ENCODE measurements around the gene CCDC34.
A peak's percentile ranks its signal among the peaks of the same experiment; 100 is the strongest.

Gene CCDC34

DNA sequence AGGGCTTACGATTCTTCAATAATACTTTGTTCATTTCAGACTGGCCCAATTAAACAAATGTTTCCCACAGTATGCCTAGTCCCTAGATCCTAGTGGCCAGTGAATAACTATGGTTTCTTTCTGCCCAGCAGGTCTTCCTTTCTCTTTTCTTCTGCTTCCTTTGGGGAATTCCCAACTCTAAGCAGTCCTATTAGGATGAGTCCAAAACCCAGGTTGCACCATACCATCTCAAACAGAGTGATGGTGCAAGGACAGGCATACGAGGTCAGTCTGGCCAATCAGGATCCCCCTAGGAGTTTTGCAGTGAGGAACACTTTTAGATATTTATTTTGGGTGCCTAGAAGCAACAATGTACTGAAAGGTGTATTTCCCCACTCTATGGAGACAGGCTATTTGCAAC, 41.4 kb upstream of the CCDC34 start:
- H3K4me1 ChIP-seq (ENCODE audit: control insufficient read depth, insufficient read depth, low read length): no peaks in the 10 kb centered on the region
- no peak overlapping the region for H3K4me3 ChIP-seq (ENCODE audit: insufficient read depth, low read depth, low read length)
- H3K27ac ChIP-seq (ENCODE audit: insufficient read depth, low read depth, low read length, poor library complexity, severe bottlenecking): no peak overlapping the region
- H3K36me3 ChIP-seq (ENCODE audit: control insufficient read depth, insufficient read depth, low read length): no peaks in the 10 kb centered on the region
- H3K9me3 ChIP-seq (ENCODE audit: control insufficient read depth, low read length): no peaks in the 10 kb centered on the region
- WGBS, 2 experiments: 86% methylated on average over 2 of the region's 2 CpGs
- no peaks in the 10 kb centered on the region for H3K27me3 ChIP-seq (ENCODE audit: control insufficient read depth, insufficient read depth, low read length, poor library complexity, severe bottlenecking)

GRCh38 chr11:27403195-27403594, 40.2 kb upstream of the CCDC34 start:
- H3K4me1 ChIP-seq (ENCODE audit: control insufficient read depth, insufficient read depth, low read length): peaks cover 5% of the 10 kb centered on the region
- no peak overlapping the region for H3K27ac ChIP-seq (ENCODE audit: insufficient read depth, low read depth, low read length, poor library complexity, severe bottlenecking)
- no peak overlapping the region for H3K4me3 ChIP-seq (ENCODE audit: insufficient read depth, low read depth, low read length)
- no peaks in the 10 kb centered on the region for H3K9me3 ChIP-seq (ENCODE audit: control insufficient read depth, low read length)
- H3K27me3 ChIP-seq (ENCODE audit: control insufficient read depth, insufficient read depth, low read length, poor library complexity, severe bottlenecking): no peaks in the 10 kb centered on the region
- WGBS, 2 experiments: 93 to 97% methylated on average over 2 of the region's 2 CpGs
- H3K36me3 ChIP-seq (ENCODE audit: control insufficient read depth, insufficient read depth, low read length): no peaks in the 10 kb centered on the region

- no peak overlapping the region for H3K4me3 ChIP-seq (ENCODE audit: insufficient read depth, low read depth, low read length)
- H3K36me3 ChIP-seq (ENCODE audit: control insufficient read depth, insufficient read depth, low read length): no peaks in the 10 kb centered on the region
- no peak overlapping the region for H3K27ac ChIP-seq (ENCODE audit: insufficient read depth, low read depth, low read length, poor library complexity, severe bottlenecking)
- WGBS, 2 experiments: 94 to 97% methylated on average over 2 of the region's 2 CpGs
- peaks cover 6% of the 10 kb centered on the region for H3K4me1 ChIP-seq (ENCODE audit: control insufficient read depth, insufficient read depth, low read length)
- no peaks in the 10 kb centered on the region for H3K27me3 ChIP-seq (ENCODE audit: control insufficient read depth, insufficient read depth, low read length, poor library complexity, severe bottlenecking)
- H3K9me3 ChIP-seq (ENCODE audit: control insufficient read depth, low read length): no peaks in the 10 kb centered on the region
Observed at GRCh38 chr11:27402450-27402849, 39.4 kb upstream of the CCDC34 start.

GRCh38 chr11:27401833-27402316, 38.9 kb upstream of the CCDC34 start:
- no peak overlapping the region for H3K27ac ChIP-seq (ENCODE audit: insufficient read depth, low read depth, low read length, poor library complexity, severe bottlenecking)
- WGBS, 2 experiments: 93 to 94% methylated on average over 5 of the region's 5 CpGs
- peaks cover 12% of the 10 kb centered on the region for H3K4me1 ChIP-seq (ENCODE audit: control insufficient read depth, insufficient read depth, low read length)
- no peaks in the 10 kb centered on the region for H3K36me3 ChIP-seq (ENCODE audit: control insufficient read depth, insufficient read depth, low read length)
- no peaks in the 10 kb centered on the region for H3K9me3 ChIP-seq (ENCODE audit: control insufficient read depth, low read length)
- H3K4me3 ChIP-seq (ENCODE audit: insufficient read depth, low read depth, low read length): no peak overlapping the region
- H3K27me3 ChIP-seq (ENCODE audit: control insufficient read depth, insufficient read depth, low read length, poor library complexity, severe bottlenecking): no peaks in the 10 kb centered on the region

- H3K9me3 ChIP-seq (ENCODE audit: control insufficient read depth, low read length): no peaks in the 10 kb centered on the region
- no peaks in the 10 kb centered on the region for H3K36me3 ChIP-seq (ENCODE audit: control insufficient read depth, insufficient read depth, low read length)
- no peak overlapping the region for H3K4me3 ChIP-seq (ENCODE audit: insufficient read depth, low read depth, low read length)
- no peaks in the 10 kb centered on the region for H3K27me3 ChIP-seq (ENCODE audit: control insufficient read depth, insufficient read depth, low read length, poor library complexity, severe bottlenecking)
- no peak overlapping the region for H3K27ac ChIP-seq (ENCODE audit: insufficient read depth, low read depth, low read length, poor library complexity, severe bottlenecking)
- WGBS, 2 experiments: 97 to 98% methylated on average over 5 of the region's 5 CpGs
- peaks cover 17% of the 10 kb centered on the region for H3K4me1 ChIP-seq (ENCODE audit: control insufficient read depth, insufficient read depth, low read length)
Observed at GRCh38 chr11:27401280-27401832, 38.3 kb upstream of the CCDC34 start.

DNA sequence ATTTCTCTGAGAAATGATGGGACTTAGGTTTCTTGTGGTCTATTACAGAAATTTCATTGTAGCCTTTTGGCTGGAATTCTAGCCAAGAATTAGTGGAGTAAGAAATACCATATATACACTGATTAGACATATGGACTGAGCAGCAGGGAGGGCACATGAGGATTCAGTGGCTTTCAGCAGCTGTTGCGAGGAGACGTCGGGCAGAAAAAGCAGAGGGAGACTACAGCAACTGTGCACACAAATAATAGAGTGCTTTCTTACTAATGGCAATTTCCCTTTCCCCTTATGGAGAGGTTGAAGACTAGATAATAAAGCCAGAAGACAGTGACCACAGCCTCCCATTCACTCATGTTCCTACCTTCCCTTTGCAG, 35.4 kb upstream of the CCDC34 start:
- H3K4me3 ChIP-seq (ENCODE audit: insufficient read depth, low read depth, low read length): no peak overlapping the region
- 86 to 98% methylated on average over 3 of the region's 3 CpGs for WGBS, 2 experiments
- no peaks in the 10 kb centered on the region for H3K9me3 ChIP-seq (ENCODE audit: control insufficient read depth, low read length)
- H3K27ac ChIP-seq (ENCODE audit: insufficient read depth, low read depth, low read length, poor library complexity, severe bottlenecking): no peak overlapping the region
- peaks cover 42% of the 10 kb centered on the region for H3K4me1 ChIP-seq (ENCODE audit: control insufficient read depth, insufficient read depth, low read length)
- no peaks in the 10 kb centered on the region for H3K27me3 ChIP-seq (ENCODE audit: control insufficient read depth, insufficient read depth, low read length, poor library complexity, severe bottlenecking)
- H3K36me3 ChIP-seq (ENCODE audit: control insufficient read depth, insufficient read depth, low read length): no peaks in the 10 kb centered on the region

- no peak overlapping the region for H3K27ac ChIP-seq (ENCODE audit: insufficient read depth, low read depth, low read length, poor library complexity, severe bottlenecking)
- WGBS, 2 experiments: 94% methylated on average over 9 of the region's 9 CpGs
- H3K9me3 ChIP-seq (ENCODE audit: control insufficient read depth, low read length): no peaks in the 10 kb centered on the region
- H3K27me3 ChIP-seq (ENCODE audit: control insufficient read depth, insufficient read depth, low read length, poor library complexity, severe bottlenecking): no peaks in the 10 kb centered on the region
- no peaks in the 10 kb centered on the region for H3K36me3 ChIP-seq (ENCODE audit: control insufficient read depth, insufficient read depth, low read length)
- peaks cover 47% of the 10 kb centered on the region for H3K4me1 ChIP-seq (ENCODE audit: control insufficient read depth, insufficient read depth, low read length)
- no peak overlapping the region for H3K4me3 ChIP-seq (ENCODE audit: insufficient read depth, low read depth, low read length)
Observed at GRCh38 chr11:27397624-27398399, 34.8 kb upstream of the CCDC34 start.

DNA sequence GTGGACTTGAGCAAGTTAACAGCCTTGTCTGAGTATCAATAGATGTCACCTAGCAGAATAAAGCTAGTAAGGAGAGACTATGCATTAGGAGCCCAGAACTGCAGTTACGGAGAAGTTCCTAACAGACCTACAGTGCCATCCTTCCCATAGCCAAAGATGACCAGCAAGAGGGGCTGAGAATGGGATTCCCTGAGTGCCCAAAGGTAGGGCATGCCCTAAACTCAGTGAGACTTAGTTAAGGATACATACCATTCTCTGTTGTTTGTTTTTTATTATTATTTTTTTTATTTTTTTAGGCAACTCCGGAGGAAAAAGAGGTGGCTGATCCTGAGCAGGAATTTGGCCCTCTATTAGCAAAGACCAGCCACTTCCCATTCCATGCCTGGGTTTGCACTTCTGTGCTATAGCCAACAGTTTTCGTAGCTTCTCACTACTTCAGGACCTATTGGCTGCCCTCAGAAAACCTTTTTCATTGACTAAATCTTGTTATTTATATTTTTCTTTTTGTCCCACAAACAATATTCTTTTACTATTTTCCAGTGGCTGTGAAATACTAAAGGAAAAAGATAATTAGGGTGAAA, 33.3 kb upstream of the CCDC34 start:
- H3K27me3 ChIP-seq (ENCODE audit: control insufficient read depth, insufficient read depth, low read length, poor library complexity, severe bottlenecking): no peaks in the 10 kb centered on the region
- peak overlapping the region; percentile 63 for H3K27ac ChIP-seq (ENCODE audit: insufficient read depth, low read depth, low read length, poor library complexity, severe bottlenecking)
- H3K36me3 ChIP-seq (ENCODE audit: control insufficient read depth, insufficient read depth, low read length): no peaks in the 10 kb centered on the region
- no peaks in the 10 kb centered on the region for H3K9me3 ChIP-seq (ENCODE audit: control insufficient read depth, low read length)
- H3K4me1 ChIP-seq (ENCODE audit: control insufficient read depth, insufficient read depth, low read length): peaks cover 55% of the 10 kb centered on the region
- 87 to 93% methylated on average over 3 of the region's 3 CpGs for WGBS, 2 experiments
- H3K4me3 ChIP-seq (ENCODE audit: insufficient read depth, low read depth, low read length): no peak overlapping the region

GRCh38 chr11:27395556-27396258, 32.7 kb upstream of the CCDC34 start:
- 60 to 65% methylated on average over 7 of the region's 7 CpGs for WGBS, 2 experiments

DNA sequence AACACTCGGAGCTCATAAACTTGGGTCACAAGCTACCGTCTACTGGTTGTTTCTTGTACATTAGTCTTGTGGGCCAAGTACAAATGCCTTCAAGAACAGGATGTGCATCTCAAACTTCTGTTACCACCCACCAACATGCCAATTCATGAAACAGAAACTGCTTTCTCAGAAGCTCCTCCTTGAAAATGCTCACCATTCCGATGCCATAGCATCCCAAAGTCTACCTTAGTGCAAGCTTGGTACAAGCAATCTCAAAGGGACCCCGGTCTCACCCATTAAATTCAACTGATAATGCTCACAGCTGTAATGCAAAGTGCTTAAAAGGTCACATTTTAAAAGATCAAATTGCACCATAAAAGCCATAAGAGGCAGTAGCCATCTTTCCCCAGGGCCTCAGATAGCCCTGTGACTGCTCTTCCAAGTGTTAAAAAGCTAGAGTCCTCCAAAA, 31.8 kb upstream of the CCDC34 start:
- 93 to 94% methylated on average over 4 of the region's 4 CpGs for WGBS, 2 experiments
- peak overlapping the region; percentile 63 for H3K27ac ChIP-seq (ENCODE audit: insufficient read depth, low read depth, low read length, poor library complexity, severe bottlenecking)

More at GRCh38 chr11:27395556-27396258, 32.7 kb upstream of the CCDC34 start:
- Histone ChIP-seq H3K27ac (ENCODE audit: insufficient read depth, low read depth, low read length, poor library complexity, severe bottlenecking) (peak overlapping the region; percentile 63), H3K4me3 (ENCODE audit: insufficient read depth, low read depth, low read length) (no peak overlapping the region), H3K36me3 (ENCODE audit: control insufficient read depth, insufficient read depth, low read length) (peaks cover 1% of the 10 kb centered on the region), H3K9me3 (ENCODE audit: control insufficient read depth, low read length) (no peaks in the 10 kb centered on the region), H3K4me1 (ENCODE audit: control insufficient read depth, insufficient read depth, low read length) (peaks cover 62% of the 10 kb centered on the region), H3K27me3 (ENCODE audit: control insufficient read depth, insufficient read depth, low read length, poor library complexity, severe bottlenecking) (no peaks in the 10 kb centered on the region)

More for the DNA sequence above, 31.8 kb upstream of the CCDC34 start:
- no peaks in the 10 kb centered on the region for H3K27me3 ChIP-seq (ENCODE audit: control insufficient read depth, insufficient read depth, low read length, poor library complexity, severe bottlenecking)
- peaks cover 2% of the 10 kb centered on the region for H3K36me3 ChIP-seq (ENCODE audit: control insufficient read depth, insufficient read depth, low read length)
- H3K4me3 ChIP-seq (ENCODE audit: insufficient read depth, low read depth, low read length): no peak overlapping the region
- no peaks in the 10 kb centered on the region for H3K9me3 ChIP-seq (ENCODE audit: control insufficient read depth, low read length)
- H3K4me1 ChIP-seq (ENCODE audit: control insufficient read depth, insufficient read depth, low read length): peaks cover 66% of the 10 kb centered on the region

Measured in ectodermal cell (in vitro differentiated cells).